Midbrain (tissue), 1 donor: ENCODE data around the gene ARHGAP12.
"Not testable (repeated sequence)": the region's sequence is repeated elsewhere in the genome, so short reads cannot be mapped to it uniquely, and the experiment has no call there.

Experiments used
- DNase-seq: peaks from one replicate; lab custom pipeline; 2025; lab: John Stamatoyannopoulos, UW

ARHGAP12 gene

GRCh38 chr10:31768935-31769334 is 159.7 kb downstream of the ARHGAP12 start:
- DNase-seq = not testable (repeated sequence)

GRCh38 chr10:31768467-31768866 is 160.2 kb downstream of the ARHGAP12 start:
- DNase-seq = no peak

GRCh38 chr10:31765541-31765940 is 163.1 kb downstream of the ARHGAP12 start:
- no peak for DNase-seq

GRCh38 chr10:31762316-31762715 is 166.3 kb downstream of the ARHGAP12 start:
- DNase-seq = no peak

- no peak for DNase-seq
These were observed 167.5 kb downstream of the ARHGAP12 start for GRCh38 chr10:31761156-31761555.

GRCh38 chr10:31760674-31761081 is 168.0 kb downstream of the ARHGAP12 start:
- DNase-seq = no peak

GRCh38 chr10:31759799-31760626 is 168.6 kb downstream of the ARHGAP12 start:
- peak; percentile 98 for DNase-seq

- DNase-seq = peak; percentile 19
These were observed 169.4 kb downstream of the ARHGAP12 start for GRCh38 chr10:31759124-31759798.

GRCh38 chr10:31758495-31758894 is 170.1 kb downstream of the ARHGAP12 start:
- no peak for DNase-seq

- DNase-seq = no peak
These were observed 170.8 kb downstream of the ARHGAP12 start for GRCh38 chr10:31757831-31758230.

GRCh38 chr10:31757386-31757791 is 171.2 kb downstream of the ARHGAP12 start:
- DNase-seq = peak; percentile 57

GRCh38 chr10:31756729-31757110 is 171.9 kb downstream of the ARHGAP12 start:
- DNase-seq = no peak

GRCh38 chr10:31756101-31756728 is 172.4 kb downstream of the ARHGAP12 start:
- no peak for DNase-seq
